RWPE2 (cell line): Measurements from ENCODE around the gene ZNF70.

Experiments
- ATAC-seq: fragments of 200-7000 bp; cut with Tn5 transposase; 3 replicates; pipeline ENCODE4 v1.9.1; 2021; ENCODE audit warnings: low read depth
- DNase-seq: peaks from one replicate; pipeline ENCODE4 v3.0.0-alpha.2; 2020; ENCODE audit warnings: low spot score
- H3K27ac ChIP-seq: fragments of 450-650 bp; 2 replicates; pipeline ENCODE4 v1.5.1; 2017; ENCODE audit warnings: mild to moderate bottlenecking; ENCODE audit not compliant: poor library complexity, severe bottlenecking
- H3K27me3 ChIP-seq: fragments of 250-450 bp; sonication (Bioruptor Pico); 2 replicates; pipeline ENCODE4 v1.5.1; 2021; ENCODE audit warnings: mild to moderate bottlenecking, moderate library complexity; ENCODE audit not compliant: insufficient read depth, poor library complexity, severe bottlenecking
- H3K36me3 ChIP-seq: fragments of 250-450 bp; sonication (Bioruptor Pico); 2 replicates; pipeline ENCODE4 v1.5.1; 2020; ENCODE audit warnings: low read depth, mild to moderate bottlenecking, moderate library complexity
- H3K4me1 ChIP-seq: fragments of 250-450 bp; sonication (Bioruptor Pico); 2 replicates; pipeline ENCODE4 v1.5.1; 2021; ENCODE audit warnings: mild to moderate bottlenecking, moderate library complexity; ENCODE audit not compliant: insufficient read depth, poor library complexity, severe bottlenecking
- H3K4me3 ChIP-seq: fragments of 250-450 bp; sonication (Bioruptor Pico); 2 replicates; pipeline ENCODE4 v1.5.1; 2021; ENCODE audit warnings: mild to moderate bottlenecking, moderate library complexity; ENCODE audit not compliant: severe bottlenecking
- H3K9me3 ChIP-seq: fragments of 250-450 bp; sonication (Bioruptor Pico); 2 replicates; pipeline ENCODE4 v1.5.1; 2021; ENCODE audit warnings: mild to moderate bottlenecking, moderate library complexity; ENCODE audit not compliant: severe bottlenecking
- CTCF ChIP-seq: fragments of 450-650 bp; IDR thresholded peaks from one replicate; pipeline ENCODE4 v1.5.1; 2017; ENCODE audit warnings: mild to moderate bottlenecking, moderate library complexity; ENCODE audit not compliant: poor library complexity, severe bottlenecking

Gene ZNF70

GRCh38 chr22:23693979-23694680 lies 56.8 kb downstream of the ZNF70 start:
- Histone ChIP-seq H3K36me3 (peaks cover 3% of the 10 kb centered on the region), H3K27me3 (no peaks in the 10 kb centered on the region), H3K27ac (no peak overlapping the region), H3K4me1 (no peaks in the 10 kb centered on the region), H3K9me3 (no peaks in the 10 kb centered on the region), H3K4me3 (no peak overlapping the region)
- TF ChIP-seq CTCF: no peak
- no peak for DNase-seq
- no peak for ATAC-seq

- TF ChIP-seq CTCF: no peak
- H3K27ac ChIP-seq: no peak overlapping the region
- ATAC-seq: no peak
- H3K4me1 ChIP-seq: no peaks in the 10 kb centered on the region
- no peaks in the 10 kb centered on the region for H3K27me3 ChIP-seq
- no peaks in the 10 kb centered on the region for H3K9me3 ChIP-seq
- H3K4me3 ChIP-seq: no peak overlapping the region
- no peaks in the 10 kb centered on the region for H3K36me3 ChIP-seq
- no peak for DNase-seq
These were observed 58.2 kb downstream of the ZNF70 start for GRCh38 chr22:23692598-23693291.

GRCh38 chr22:23691748-23692423 lies 59.0 kb downstream of the ZNF70 start:
- no peak overlapping the region for H3K4me3 ChIP-seq
- no peak for DNase-seq

GRCh38 chr22:23690713-23691112 lies 60.2 kb downstream of the ZNF70 start, which contains the start of gene RGL4:
Gene RGL4, plus strand, starts transcription at chr22:23691013. Its CDS starts 1,018 bp downstream, at chr22:23692031.
- no peak within 1 kb of the TSS for H3K4me3 ChIP-seq
- no peaks in the 10 kb centered on the region for H3K4me1 ChIP-seq
- no peak for ATAC-seq
- no peak for DNase-seq
- no peaks in the 10 kb centered on the region for H3K27me3 ChIP-seq
- no peaks in the 10 kb centered on the region for H3K9me3 ChIP-seq
- TF ChIP-seq CTCF: no peak
- H3K36me3 ChIP-seq: no peaks in the 10 kb centered on the region
- H3K27ac ChIP-seq: no peak within 1 kb of the TSS

More at GRCh38 chr22:23691748-23692423, 59.0 kb downstream of the ZNF70 start:
- no peak for ATAC-seq
- H3K27ac ChIP-seq: no peak overlapping the region
- no peaks in the 10 kb centered on the region for H3K27me3 ChIP-seq
- no peaks in the 10 kb centered on the region for H3K4me1 ChIP-seq
- H3K9me3 ChIP-seq: no peaks in the 10 kb centered on the region
- no peak for TF ChIP-seq CTCF
- no peaks in the 10 kb centered on the region for H3K36me3 ChIP-seq
